Measurements from ENCODE around the gene ADH6. TPM values are rescaled to one million over a fixed set of nuclear protein-coding genes. Genes with fewer than 3 reads are reported as not detected.
"Not testable (repeated sequence)": the region's sequence is repeated elsewhere in the genome, so short reads cannot be mapped to it uniquely, and the experiment has no call there.

ADH6 gene
- total RNA-seq, 1 donor from 2014 or later, result not detected

- no peak for DNase-seq (ENCODE audit: low read depth, low spot score)
Observed at GRCh38 chr4:99190336-99190735, 28.7 kb downstream of the ADH6 start.

GRCh38 chr4:99189900-99190299 lies 29.1 kb downstream of the ADH6 start:
- DNase-seq (ENCODE audit: low read depth, low spot score), result not testable (repeated sequence)

- no peak for DNase-seq (ENCODE audit: low read depth, low spot score)
Observed at GRCh38 chr4:99186029-99186428, 33.0 kb downstream of the ADH6 start.

- DNase-seq (ENCODE audit: low read depth, low spot score), result no peak
Observed at GRCh38 chr4:99185581-99185980, 33.5 kb downstream of the ADH6 start.

- no peak for DNase-seq (ENCODE audit: low read depth, low spot score)
Observed at GRCh38 chr4:99180382-99181070, 38.5 kb downstream of the ADH6 start.

GRCh38 chr4:99179626-99180025 lies 39.4 kb downstream of the ADH6 start:
- no peak for DNase-seq (ENCODE audit: low read depth, low spot score)

- no peak for DNase-seq (ENCODE audit: low read depth, low spot score)
Observed at GRCh38 chr4:99179178-99179577, 39.9 kb downstream of the ADH6 start.

- no peak for DNase-seq (ENCODE audit: low read depth, low spot score)
Observed at GRCh38 chr4:99166544-99166943, 52.5 kb downstream of the ADH6 start.

GRCh38 chr4:99165978-99166377 lies 53.1 kb downstream of the ADH6 start:
- no peak for DNase-seq (ENCODE audit: low read depth, low spot score)

- no peak for DNase-seq (ENCODE audit: low read depth, low spot score)
Observed at GRCh38 chr4:99161373-99162099, 57.5 kb downstream of the ADH6 start.

GRCh38 chr4:99159699-99160098 lies 59.3 kb downstream of the ADH6 start:
- DNase-seq (ENCODE audit: low read depth, low spot score), result no peak

- DNase-seq (ENCODE audit: low read depth, low spot score), result no peak
Observed at GRCh38 chr4:99157478-99157935, 61.5 kb downstream of the ADH6 start.

GRCh38 chr4:99156992-99157391 lies 62.1 kb downstream of the ADH6 start:
- DNase-seq (ENCODE audit: low read depth, low spot score), result no peak

GRCh38 chr4:99154658-99155342 lies 64.2 kb downstream of the ADH6 start:
- DNase-seq (ENCODE audit: low read depth, low spot score), result no peak

Other genes starting within 250 kb of the ADH6 start
- gene METAP1, start 223.5 kb downstream of the ADH6 start, total RNA-seq, result 27.3 and 30.7 TPM in 2 replicates
- 95.4 and 108 TPM in 2 replicates for gene ADH5, start 130.5 kb downstream of the ADH6 start, total RNA-seq
- not detected in 2 replicates for gene ADH4, start 74.9 kb downstream of the ADH6 start, total RNA-seq
- not detected in 2 replicates for gene ADH1A, start 71.7 kb upstream of the ADH6 start, total RNA-seq
- not detected in 2 replicates for gene ADH1B, start 102.2 kb upstream of the ADH6 start, total RNA-seq
- gene ADH1C, start 133.5 kb upstream of the ADH6 start, total RNA-seq, result not detected in 2 replicates
- gene ADH7, start 216.1 kb upstream of the ADH6 start, total RNA-seq, result not detected in 2 replicates